AG04450 (cell line): ENCODE results near the gene KCNIP1. TPM values are rescaled to one million over a fixed set of nuclear protein-coding genes. Genes with fewer than 3 reads are reported as not detected.

ENCODE experiments used
- CTCF ChIA-PET: fragments of 300-600, 350-600 bp; formaldehyde crosslinking; extraction: SDS; loops from one replicate; lab custom pipeline; 2022; ENCODE audit warnings: antibody characterized with exemption, inconsistent platforms; lab: Charles Lee
- POLR2A ChIA-PET: fragments of 350-600 bp; formaldehyde crosslinking; extraction: SDS; loops from one replicate; lab custom pipeline; 2021; ENCODE audit warnings: antibody characterized with exemption, inconsistent platforms; lab: Yijun Ruan, JAX
- DNase-seq: peaks from one replicate; pipeline ENCODE4 v3.0.0-alpha.2; 2011; ENCODE audit warnings: low read depth, low spot score
- H3K27ac ChIP-seq: one replicate; pipeline ENCODE4 v1.5.1; 2012; ENCODE audit warnings: low read depth, low read length, control low read depth
- H3K27me3 ChIP-seq: one replicate; pipeline ENCODE4 v1.6.0; 2012; ENCODE audit warnings: low read length; ENCODE audit not compliant: control insufficient read depth, insufficient read depth
- H3K4me3 ChIP-seq: 2 replicates; pipeline ENCODE4 v1.5.1; 2011; ENCODE audit warnings: mild to moderate bottlenecking, low read depth, low read length, control low read depth
- H3K9me3 ChIP-seq: 2 replicates; pipeline ENCODE4 v1.5.1; 2012; ENCODE audit warnings: low read length; ENCODE audit not compliant: control insufficient read depth, insufficient read depth
- polyA plus RNA-seq: library from polyadenylated mRNA; depleted of rRNA; stranded (reverse); fragments of >200 nt; gene quantifications from 2 replicates; pipeline ENCODE4 v1.2.3, GENCODE V29; 2011
- TF ChIP-seq, protein P1 (sequence below): IDR thresholded peaks from 2 replicates; pipeline ENCODE4 v1.5.1; 2011; ENCODE audit warnings: low read depth, low read length, control low read depth, inconsistent platforms

KCNIP1 gene
- polyA plus RNA-seq, 1 experiment: not detected

- CTCF ChIA-PET: no interaction called here
- TF ChIP-seq, protein P1, sequence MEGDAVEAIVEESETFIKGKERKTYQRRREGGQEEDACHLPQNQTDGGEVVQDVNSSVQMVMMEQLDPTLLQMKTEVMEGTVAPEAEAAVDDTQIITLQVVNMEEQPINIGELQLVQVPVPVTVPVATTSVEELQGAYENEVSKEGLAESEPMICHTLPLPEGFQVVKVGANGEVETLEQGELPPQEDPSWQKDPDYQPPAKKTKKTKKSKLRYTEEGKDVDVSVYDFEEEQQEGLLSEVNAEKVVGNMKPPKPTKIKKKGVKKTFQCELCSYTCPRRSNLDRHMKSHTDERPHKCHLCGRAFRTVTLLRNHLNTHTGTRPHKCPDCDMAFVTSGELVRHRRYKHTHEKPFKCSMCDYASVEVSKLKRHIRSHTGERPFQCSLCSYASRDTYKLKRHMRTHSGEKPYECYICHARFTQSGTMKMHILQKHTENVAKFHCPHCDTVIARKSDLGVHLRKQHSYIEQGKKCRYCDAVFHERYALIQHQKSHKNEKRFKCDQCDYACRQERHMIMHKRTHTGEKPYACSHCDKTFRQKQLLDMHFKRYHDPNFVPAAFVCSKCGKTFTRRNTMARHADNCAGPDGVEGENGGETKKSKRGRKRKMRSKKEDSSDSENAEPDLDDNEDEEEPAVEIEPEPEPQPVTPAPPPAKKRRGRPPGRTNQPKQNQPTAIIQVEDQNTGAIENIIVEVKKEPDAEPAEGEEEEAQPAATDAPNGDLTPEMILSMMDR: no peak
- POLR2A ChIA-PET: no interaction called here
- no peaks in the 10 kb centered on the region for H3K9me3 ChIP-seq
- H3K27me3 ChIP-seq: peaks cover 1% of the 10 kb centered on the region
- H3K4me3 ChIP-seq: no peak overlapping the region
- no peak for DNase-seq
- H3K27ac ChIP-seq: no peak overlapping the region
These were observed 47.3 kb downstream of the KCNIP1 start for GRCh38 chr5:170551076-170551475.

- ChIA-PET POLR2A (no interaction called here), CTCF (no interaction called here)
- Histone ChIP-seq H3K27me3 (peaks cover 4% of the 10 kb centered on the region), H3K27ac (no peak overlapping the region), H3K9me3 (no peaks in the 10 kb centered on the region), H3K4me3 (no peak overlapping the region)
- DNase-seq: no peak
- TF ChIP-seq, protein P1: no peak
These were observed 47.8 kb downstream of the KCNIP1 start for GRCh38 chr5:170551622-170552021.

- Histone ChIP-seq H3K4me3 (no peak overlapping the region), H3K9me3 (no peaks in the 10 kb centered on the region), H3K27me3 (peaks cover 4% of the 10 kb centered on the region), H3K27ac (no peak overlapping the region)
- ChIA-PET CTCF (interaction anchor here (0.9 kb wide), 1 partner anchor 81 kb away, joined by 5 read pairs; no protein-coding TSS in a partner anchor), POLR2A (interaction anchor here (1.0 kb wide), 2 partner anchors 45 to 85 kb away, joined by 4 to 11 read pairs; no protein-coding TSS in a partner anchor)
- TF ChIP-seq, protein P1: no peak
- peak; percentile 82 for DNase-seq
These were observed 48.8 kb downstream of the KCNIP1 start for GRCh38 chr5:170552621-170553115.

DNA sequence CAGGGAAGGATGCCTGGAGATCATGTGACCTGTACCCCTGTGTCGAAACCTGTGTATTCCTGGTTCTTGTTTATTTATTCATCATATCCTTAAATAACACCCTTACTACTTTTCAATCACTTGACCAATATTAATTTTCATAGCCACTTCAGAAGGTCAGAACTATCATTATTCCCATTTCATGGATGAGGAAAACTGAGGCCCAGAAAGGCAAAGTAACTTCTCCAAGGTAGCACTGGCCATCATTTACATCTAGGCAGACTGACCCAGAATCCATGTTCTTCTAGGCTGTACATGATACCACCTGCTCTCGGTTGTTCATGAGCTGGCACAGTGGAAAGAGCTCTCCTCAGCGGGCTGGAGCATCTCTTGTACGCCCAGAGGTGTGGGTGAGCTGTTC, 49.4 kb downstream of the KCNIP1 start:
- H3K9me3 ChIP-seq: no peaks in the 10 kb centered on the region
- TF ChIP-seq, protein P1: no peak
- no peak for DNase-seq
- H3K4me3 ChIP-seq: no peak overlapping the region
- ChIA-PET POLR2A (interaction anchor here (1.0 kb wide), 2 partner anchors 44 to 86 kb away, joined by 4 to 11 read pairs; no protein-coding TSS in a partner anchor), CTCF (no interaction called here)
- H3K27ac ChIP-seq: no peak overlapping the region
- H3K27me3 ChIP-seq: peaks cover 4% of the 10 kb centered on the region

DNA sequence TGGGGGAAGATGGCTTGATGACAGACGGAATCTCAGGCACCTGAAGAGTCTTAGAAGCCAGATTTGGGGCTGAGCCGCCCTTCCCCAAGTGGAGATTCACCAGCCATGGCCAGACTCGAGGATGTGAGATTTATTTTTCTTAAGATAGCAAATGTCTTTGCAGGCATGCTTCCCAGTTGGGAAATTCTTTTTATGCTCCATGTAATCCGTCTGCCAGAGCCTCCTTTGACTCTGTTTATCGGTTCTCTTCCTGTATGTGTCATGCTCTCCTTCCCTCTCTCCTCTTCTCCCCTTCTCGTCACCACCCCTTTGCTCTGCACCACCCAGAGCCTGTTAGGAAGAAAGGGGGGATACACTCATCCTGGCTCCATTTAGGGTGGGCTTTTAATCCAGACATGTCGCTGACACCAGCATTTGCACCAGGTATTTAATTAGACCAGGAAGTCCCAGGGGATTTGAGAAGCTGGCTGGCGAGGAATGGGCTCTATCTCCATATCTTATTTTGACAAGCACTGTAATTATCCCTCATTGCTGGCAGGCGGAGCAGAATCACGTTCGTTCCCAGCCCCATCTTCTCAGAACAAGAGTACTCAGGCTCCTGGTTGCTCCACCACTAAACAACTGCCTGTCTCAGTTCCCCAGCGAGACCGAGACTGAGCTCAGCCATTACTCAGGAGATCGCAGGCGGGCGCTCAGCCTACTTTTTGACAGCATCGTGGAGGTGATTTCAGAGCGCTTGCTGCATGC, 50.9 kb downstream of the KCNIP1 start:
- no peaks in the 10 kb centered on the region for H3K9me3 ChIP-seq
- CTCF ChIA-PET: interaction anchor here (1.4 kb wide), 1 partner anchor 79 kb away, joined by 5 read pairs; no protein-coding TSS in a partner anchor
- DNase-seq: peak; percentile 15

More for the DNA sequence above, 50.9 kb downstream of the KCNIP1 start:
- POLR2A ChIA-PET: no interaction called here
- no peak overlapping the region for H3K4me3 ChIP-seq
- peaks cover 4% of the 10 kb centered on the region for H3K27me3 ChIP-seq
- H3K27ac ChIP-seq: no peak overlapping the region
- TF ChIP-seq, protein P1: no peak
